CD4-positive, alpha-beta T cell (primary cell): Measurements from ENCODE around the gene PDLIM3. TPM values are rescaled to one million over a fixed set of nuclear protein-coding genes. Genes with fewer than 3 reads are reported as not detected.
"Not testable (repeated sequence)": the region's sequence is repeated elsewhere in the genome, so short reads cannot be mapped to it uniquely, and the experiment has no call there.

Experiments
- ATAC-seq: fragments of 200-7000 bp; cut with Tn5 transposase; one replicate; pipeline ENCODE4 v1.10.0; 2022; ENCODE audit warnings: mild to moderate bottlenecking; ENCODE audit not compliant: poor library complexity
- CTCF ChIA-PET: fragments of 350-600 bp; sonication (Branson Sonifier 250); formaldehyde crosslinking; loops from one replicate; lab custom pipeline; 2021; ENCODE audit warnings: antibody characterized with exemption, inconsistent platforms; lab: Charles Lee
- POLR2A ChIA-PET: fragments of 350-600 bp; sonication (Branson Sonifier 250); formaldehyde crosslinking; loops from one replicate; lab custom pipeline; 2021; ENCODE audit warnings: antibody characterized with exemption, inconsistent platforms; lab: Charles Lee
- DNase-seq, 14 experiments: peaks; one replicate each; pipeline ENCODE4 v3.0.0-alpha.2; 2013 to 2020; ENCODE audit warnings: mixed read lengths in 2 of 14
- H3K27ac ChIP-seq, 2 donors: one replicate each; pipeline versions ENCODE4 v1.5.1 to v1.7.0; 2013; ENCODE audit warnings: low read length in 2 of 2, low read depth in 1 of 2, mild to moderate bottlenecking in 1 of 2
- H3K27me3 ChIP-seq, 2 experiments: 1 replicate in 1 of 2; 2 replicates in 1 of 2; pipeline versions ENCODE4 v1.6.1 to v1.7.0; 2013; ENCODE audit warnings: low read length in 2 of 2, control low read depth in 1 of 2, mild to moderate bottlenecking in 1 of 2, moderate library complexity in 1 of 2; ENCODE audit not compliant: insufficient read depth in 2 of 2, control insufficient read depth in 1 of 2
- H3K36me3 ChIP-seq: one replicate; pipeline ENCODE4 v1.6.1; 2013; ENCODE audit warnings: low read length, control low read depth; ENCODE audit not compliant: insufficient read depth
- H3K4me1 ChIP-seq: one replicate; pipeline ENCODE4 v1.6.1; 2013; ENCODE audit warnings: low read length, control low read depth; ENCODE audit not compliant: insufficient read depth
- H3K4me3 ChIP-seq: one replicate; pipeline ENCODE4 v1.5.1; 2013; ENCODE audit warnings: mild to moderate bottlenecking, low read length, moderate library complexity
- H3K9me3 ChIP-seq, 2 experiments: 1 replicate in 1 of 2; 2 replicates in 1 of 2; pipeline versions ENCODE4 v1.6.1 to v1.7.0; 2013; ENCODE audit warnings: low read length in 2 of 2, mild to moderate bottlenecking in 2 of 2, control low read depth in 1 of 2, moderate library complexity in 1 of 2; ENCODE audit not compliant: control insufficient read depth in 1 of 2, insufficient read depth in 1 of 2
- H3K27ac Mint-ChIP-seq: one replicate; pipeline ENCODE4 v1.8.0; 2020; ENCODE audit warnings: mixed read lengths
- H3K27me3 Mint-ChIP-seq: one replicate; pipeline ENCODE4 v1.8.0; 2021; ENCODE audit warnings: mixed read lengths
- H3K36me3 Mint-ChIP-seq: one replicate; pipeline ENCODE4 v1.8.0; 2021; ENCODE audit warnings: low read depth, mixed read lengths
- H3K4me1 Mint-ChIP-seq: one replicate; pipeline ENCODE4 v1.8.0; 2021; ENCODE audit warnings: low read depth, mixed read lengths
- H3K4me3 Mint-ChIP-seq: one replicate; pipeline ENCODE4 v1.8.0; 2020; ENCODE audit warnings: mild to moderate bottlenecking, mixed read lengths
- H3K9me3 Mint-ChIP-seq: one replicate; pipeline ENCODE4 v1.8.0; 2020; ENCODE audit warnings: mixed read lengths
- CTCF ChIP-seq: fragments of 200-600 bp; IDR thresholded peaks from one replicate; pipeline ENCODE4 v1.8.0; 2022; ENCODE audit warnings: antibody characterized with exemption, mild to moderate bottlenecking
- intact Hi-C, 2 experiments: fragments of 100-400 bp; cut with DNase I in 1 of 2; cut with micrococcal nuclease in 1 of 2; formaldehyde crosslinking; loops; one replicate each; pipeline versions ENCODE4 v1.15.1 to v1.9.0; 2023 to 2025; cut with DNase I, micrococcal nuclease
- total RNA-seq, 174 experiments: library from RNA in 2 of 174; stranded (reverse) in 2 of 174; gene quantifications; one replicate each; pipeline ENCODE4 v1.2.3 and lab custom pipeline; 2021 to 2026

PDLIM3 gene
- total RNA-seq, 2 experiments from 2014 or later: not detected

GRCh38 chr4:185532293-185532692, 3.0 kb downstream of the PDLIM3 start:
- H3K27me3 ChIP-seq: peaks cover 36 to 65% of the 10 kb centered on the region in 2 experiments
- peaks cover 0 to 4% of the 10 kb centered on the region in 2 experiments for H3K9me3 ChIP-seq
- H3K4me1 ChIP-seq: peaks cover 3% of the 10 kb centered on the region
- ATAC-seq (no peak), DNase-seq (no peak)
- no peak overlapping the region for H3K4me3 ChIP-seq
- Mint-ChIP-seq H3K36me3 (no peaks in the 10 kb centered on the region), H3K9me3 (no peaks in the 10 kb centered on the region), H3K4me3 (no peak overlapping the region), H3K27ac (no peak overlapping the region), H3K4me1 (no peaks in the 10 kb centered on the region), H3K27me3 (peaks cover 65% of the 10 kb centered on the region)
- H3K27ac ChIP-seq: no peak overlapping the region
- TF ChIP-seq CTCF: no peak
- ChIA-PET POLR2A (no interaction called here), CTCF (interaction anchor here (0.6 kb wide), 1 partner anchor 280 kb away, joined by 3 read pairs; no protein-coding TSS in a partner anchor)
- H3K36me3 ChIP-seq: no peaks in the 10 kb centered on the region
- intact Hi-C loops: no loop called here

GRCh38 chr4:185531654-185532053, 3.7 kb downstream of the PDLIM3 start:
- H3K27ac Mint-ChIP-seq, H3K4me1 Mint-ChIP-seq, H3K36me3 ChIP-seq, DNase-seq, ATAC-seq, H3K4me1 ChIP-seq, intact Hi-C loops, POLR2A ChIA-PET, H3K4me3 Mint-ChIP-seq, H3K27ac ChIP-seq, H3K36me3 Mint-ChIP-seq, H3K4me3 ChIP-seq, H3K9me3 Mint-ChIP-seq, H3K9me3 ChIP-seq: not testable (repeated sequence)
- H3K27me3 ChIP-seq: peaks cover 33 to 66% of the 10 kb centered on the region in 2 experiments
- CTCF ChIA-PET: interaction anchor here (0.6 kb wide), 1 partner anchor 280 kb away, joined by 3 read pairs; no protein-coding TSS in a partner anchor
- peaks cover 66% of the 10 kb centered on the region for H3K27me3 Mint-ChIP-seq

GRCh38 chr4:185529413-185529812, 5.9 kb downstream of the PDLIM3 start:
- H3K27ac ChIP-seq: no peak overlapping the region
- Mint-ChIP-seq H3K27me3 (peaks cover 60% of the 10 kb centered on the region), H3K36me3 (no peaks in the 10 kb centered on the region), H3K4me3 (no peak overlapping the region), H3K9me3 (peaks cover 5% of the 10 kb centered on the region), H3K4me1 (no peaks in the 10 kb centered on the region), H3K27ac (no peak overlapping the region)
- ATAC-seq (no peak), DNase-seq (no peak)
- ChIA-PET CTCF (no interaction called here), POLR2A (no interaction called here)
- no peaks in the 10 kb centered on the region for H3K4me1 ChIP-seq
- H3K27me3 ChIP-seq: peaks cover 23 to 56% of the 10 kb centered on the region in 2 experiments
- TF ChIP-seq CTCF: no peak
- H3K9me3 ChIP-seq: peaks cover 0 to 6% of the 10 kb centered on the region in 2 experiments
- H3K4me3 ChIP-seq: no peak overlapping the region
- intact Hi-C loops: no loop called here
- no peaks in the 10 kb centered on the region for H3K36me3 ChIP-seq
